GM18909 (cell line): ENCODE data around the gene ADAMTS15.

Source experiments
- ATAC-seq: cut with Tn5 transposase; IDR thresholded peaks from one replicate; pipeline ENCODE4 v1.9.1; 2021; ENCODE audit warnings: mild to moderate bottlenecking; ENCODE audit not compliant: unreplicated experiment, poor library complexity

Gene ADAMTS15

GRCh38 chr11:130448416-130449309 lies at the start of gene ADAMTS15:
Gene ADAMTS15 (plus strand): TSS chr11:130448645. CDS start chr11:130448974, 329 bp downstream.
- no peak for ATAC-seq

- ATAC-seq: no peak
Observed at GRCh38 chr11:130399196-130399595, 49.2 kb upstream of the ADAMTS15 start.

- ATAC-seq: no peak
Observed at GRCh38 chr11:130400781-130401483, 47.5 kb upstream of the ADAMTS15 start.

DNA sequence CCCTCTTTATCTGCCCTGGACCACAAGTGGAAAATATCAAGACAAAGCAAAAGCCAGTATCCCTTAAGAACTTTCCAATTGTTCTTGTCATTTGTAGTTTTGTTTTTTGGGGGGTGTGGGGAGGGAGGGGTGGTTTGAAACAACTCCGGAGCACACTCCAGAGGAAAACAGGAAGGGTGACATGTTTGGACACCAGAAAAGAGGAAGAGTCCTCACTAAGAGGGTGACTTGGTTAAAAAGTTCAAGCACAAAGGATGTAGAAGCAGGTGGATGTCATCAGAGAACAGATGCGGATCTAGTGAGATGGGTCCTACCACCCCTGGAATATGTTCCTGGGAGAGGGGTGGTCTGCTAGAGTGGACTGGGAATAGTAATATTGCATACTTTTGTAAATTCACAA lies 45.9 kb upstream of the ADAMTS15 start:
- ATAC-seq: no peak

DNA sequence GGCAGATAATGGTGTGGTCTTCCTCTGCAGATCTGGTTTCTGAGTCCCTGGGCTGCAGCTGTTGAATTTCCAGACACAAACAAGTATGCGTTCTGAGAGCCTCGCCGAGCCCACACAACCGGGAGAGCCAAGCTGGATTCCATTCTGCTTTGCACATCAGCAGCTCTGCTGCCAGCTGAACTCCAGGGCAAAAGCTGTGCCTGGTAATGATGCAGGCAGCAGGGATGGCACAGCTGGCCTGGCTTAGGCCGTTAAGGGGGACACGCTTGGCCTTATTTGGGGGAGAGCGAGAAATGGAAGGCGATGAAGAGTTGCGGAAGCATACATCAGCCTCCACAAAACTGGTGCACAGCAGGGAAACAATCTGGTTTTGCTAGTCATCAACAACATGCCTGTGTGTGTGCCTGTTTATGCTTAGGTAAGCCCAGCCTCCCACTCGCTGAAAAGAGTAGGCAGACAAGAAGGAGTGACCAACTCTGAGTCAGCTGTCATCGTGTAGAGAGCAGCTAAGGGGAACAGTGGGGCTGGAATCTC lies 45.1 kb upstream of the ADAMTS15 start:
- ATAC-seq: no peak

- no peak for ATAC-seq
Observed at GRCh38 chr11:130403967-130404366, 44.5 kb upstream of the ADAMTS15 start.

DNA sequence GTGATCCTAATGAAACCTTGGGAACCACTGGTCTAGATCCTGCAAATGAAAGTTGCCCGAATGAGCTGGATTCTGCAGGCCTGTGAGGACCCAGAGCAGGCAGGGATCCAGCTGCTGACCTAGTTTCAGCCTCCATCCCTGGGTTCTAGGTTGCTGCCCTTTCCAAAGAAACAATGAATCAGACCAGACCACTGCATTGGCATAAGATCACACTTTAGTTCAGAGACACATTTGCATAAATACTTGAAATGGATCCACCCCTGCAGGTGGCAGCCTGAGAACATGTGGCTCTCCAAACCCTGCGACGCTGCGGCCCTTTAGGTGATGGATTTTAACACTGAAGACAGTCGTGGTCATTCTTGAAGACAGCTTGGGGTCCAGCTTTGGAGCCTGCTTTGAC lies 43.7 kb upstream of the ADAMTS15 start:
- ATAC-seq: no peak

DNA sequence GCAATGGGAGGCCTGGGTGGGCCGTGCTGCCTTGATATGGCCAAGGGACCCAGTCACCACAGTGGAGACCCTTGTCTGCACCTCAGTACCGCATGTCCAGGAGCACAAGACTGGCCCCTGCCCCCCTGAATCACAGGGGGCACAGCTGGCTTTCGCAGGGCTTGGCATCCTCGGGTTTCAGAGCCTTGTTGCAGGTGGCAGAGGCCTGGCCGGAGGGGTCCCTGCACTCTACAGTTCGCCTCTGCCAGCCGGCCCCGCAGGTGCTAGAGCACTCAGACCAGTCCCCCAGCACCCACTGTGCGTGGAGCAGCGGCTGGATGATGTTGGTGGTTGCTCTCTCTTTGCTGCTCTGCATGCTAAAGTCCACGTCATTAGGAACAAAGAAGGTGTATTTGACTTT lies 43.0 kb upstream of the ADAMTS15 start:
- no peak for ATAC-seq

GRCh38 chr11:130407978-130408377 lies 40.5 kb upstream of the ADAMTS15 start:
- no peak for ATAC-seq

- ATAC-seq: no peak
Observed at GRCh38 chr11:130408401-130408890, 40.0 kb upstream of the ADAMTS15 start.

DNA sequence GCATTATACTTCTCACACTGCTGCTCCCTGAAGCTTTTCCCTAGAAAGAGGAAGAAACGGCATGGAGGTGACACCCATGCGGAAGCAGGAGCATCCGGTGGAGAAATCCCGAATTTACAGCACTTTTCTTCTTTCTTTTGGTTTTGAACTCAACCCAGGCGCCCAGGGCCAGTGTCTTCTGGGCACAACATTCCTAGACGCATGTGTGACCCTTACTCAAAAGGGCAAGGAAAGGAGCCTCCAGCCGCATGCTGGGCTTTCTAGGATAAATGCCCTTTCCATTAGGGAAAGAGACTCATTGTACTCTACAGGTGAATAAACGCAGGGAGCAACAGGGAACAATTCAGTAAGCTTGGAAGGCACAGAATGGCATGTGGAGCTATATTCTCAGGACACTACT lies 39.5 kb upstream of the ADAMTS15 start:
- ATAC-seq: no peak

- ATAC-seq: no peak
Observed at GRCh38 chr11:130409594-130410388, 38.7 kb upstream of the ADAMTS15 start.

- ATAC-seq: no peak
Observed at GRCh38 chr11:130411223-130411622, 37.2 kb upstream of the ADAMTS15 start.

- ATAC-seq: no peak
Observed at GRCh38 chr11:130413405-130414106, 34.9 kb upstream of the ADAMTS15 start.

DNA sequence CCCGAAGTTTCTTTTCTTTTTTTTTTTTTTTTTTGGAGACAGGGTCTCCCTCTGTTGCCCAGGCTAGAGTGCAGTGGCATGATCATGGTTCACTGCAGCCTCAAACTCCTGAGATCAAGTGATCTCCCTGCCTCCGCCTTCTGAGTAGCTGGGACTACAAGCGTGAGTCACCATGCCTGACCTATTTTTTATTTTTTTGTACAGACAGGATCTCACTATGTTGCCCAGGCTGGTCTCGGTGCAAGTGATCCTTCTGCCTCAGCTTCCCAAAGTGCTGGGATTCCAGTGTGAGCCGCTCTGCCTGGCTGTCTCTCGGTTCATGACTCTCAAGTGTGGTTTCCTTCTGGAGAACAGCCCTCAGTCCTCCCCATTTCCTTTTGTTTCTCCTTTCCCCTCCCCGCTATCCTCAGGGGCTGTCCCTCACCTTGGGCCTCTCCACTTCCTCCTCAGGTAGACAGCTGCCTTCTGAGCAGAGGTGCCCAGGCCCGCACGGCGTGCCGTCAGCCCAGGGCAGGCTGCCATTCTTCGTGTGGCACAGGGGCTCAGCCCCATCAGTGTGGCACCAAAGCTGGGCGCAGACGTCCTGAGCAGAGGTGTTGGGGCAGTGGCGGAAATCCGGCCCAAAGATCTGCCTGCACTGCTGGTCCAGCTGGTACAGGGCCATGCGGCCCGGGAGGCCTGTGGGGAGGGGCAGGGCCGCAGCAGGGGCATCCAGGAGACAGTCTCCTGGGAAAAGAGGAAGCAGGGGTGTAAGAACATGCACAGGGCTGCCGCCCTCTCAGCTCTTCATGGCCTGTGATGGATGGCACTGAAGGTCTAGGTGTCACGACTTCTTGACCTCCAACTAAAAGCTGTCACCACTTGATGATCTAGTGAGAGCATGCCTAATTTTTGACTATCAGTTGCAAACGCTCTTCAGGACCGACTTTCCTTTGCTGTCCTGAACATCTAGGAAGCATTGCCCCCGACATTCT lies 34.1 kb upstream of the ADAMTS15 start:
- ATAC-seq: no peak

DNA sequence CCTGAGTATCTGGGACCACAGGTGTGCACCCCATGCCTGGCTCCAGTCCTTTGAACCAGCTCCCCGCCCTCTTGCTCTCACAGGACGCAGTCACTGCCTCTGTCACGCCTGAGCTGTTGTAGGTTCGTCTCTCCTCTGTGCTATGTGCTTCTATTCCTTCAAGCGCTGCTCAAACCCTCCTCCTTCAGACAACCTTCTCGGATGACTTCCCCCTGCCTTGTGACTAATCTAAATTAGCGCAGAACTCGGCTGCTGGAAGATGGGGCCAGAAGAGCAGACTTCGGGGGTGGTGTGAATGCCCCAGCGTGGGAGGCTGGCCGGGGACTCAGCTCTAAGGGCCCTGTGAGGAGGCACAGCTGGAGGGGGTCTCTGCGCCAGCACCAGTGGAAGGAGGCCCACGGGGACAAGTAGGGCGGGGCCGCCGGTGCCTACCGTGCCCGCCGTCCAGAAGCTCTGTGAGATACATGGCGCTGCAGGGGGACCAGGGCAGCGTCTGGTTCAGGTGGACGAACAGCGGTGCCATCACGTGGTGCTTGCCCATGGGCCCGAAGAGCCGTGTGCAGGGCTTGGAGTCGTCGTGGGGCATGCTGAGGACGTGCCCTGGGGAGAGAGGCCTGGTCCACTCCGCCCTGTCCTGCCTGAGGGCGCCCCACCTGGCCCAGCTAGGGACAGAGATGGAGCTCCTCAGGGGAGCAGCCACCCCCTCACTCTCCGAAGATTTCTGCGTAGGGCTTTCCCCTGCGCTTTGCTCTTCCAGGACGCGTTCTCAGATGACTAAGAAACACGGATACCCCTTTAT lies 32.5 kb upstream of the ADAMTS15 start:
- no peak for ATAC-seq

GRCh38 chr11:130416530-130416882 lies 31.9 kb upstream of the ADAMTS15 start:
- no peak for ATAC-seq

- ATAC-seq: no peak
Observed at GRCh38 chr11:130416906-130417305, 31.5 kb upstream of the ADAMTS15 start.
